Measurements from ENCODE around the gene GRAP2. TPM values are rescaled to one million over a fixed set of nuclear protein-coding genes. Genes with fewer than 3 reads are reported as not detected.

Gene GRAP2
- total RNA-seq, 1 experiment from 2014 or later: 0.42 TPM

DNA sequence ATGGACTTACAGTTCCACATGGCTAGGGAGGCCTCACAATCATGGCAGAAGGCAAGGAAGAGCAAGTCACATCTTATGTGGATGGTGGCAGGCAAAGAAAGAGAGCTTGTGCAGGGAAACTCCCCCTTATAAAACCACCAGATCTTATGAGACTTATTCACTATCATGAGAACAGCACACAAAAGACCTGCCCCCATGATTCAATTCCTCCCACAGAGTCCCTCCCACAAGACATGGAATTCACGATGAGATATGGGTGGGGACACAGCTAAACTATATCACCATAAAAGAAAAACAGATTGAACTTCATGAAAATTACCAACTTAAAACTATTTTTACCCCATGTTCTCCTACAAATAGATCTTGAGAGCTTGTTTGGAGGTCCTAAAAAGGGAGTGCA lies 26.9 kb upstream of the GRAP2 start:
- Histone ChIP-seq H3K4me3 (replicated peaks in 1 of 2; ENCODE audit: low read depth in 1 of 2, low read length in 2 of 2) (no peak overlapping the region), H3K36me3 (ENCODE audit: control insufficient read depth in 1 of 2, insufficient read depth in 2 of 2, low read length in 2 of 2) (no peaks in the 10 kb centered on the region), H2AFZ (ENCODE audit: low read depth, low read length, poor library complexity, severe bottlenecking) (no peak overlapping the region), H3K27me3 (ENCODE audit: insufficient read depth, low read length) (peaks cover 50% of the 10 kb centered on the region), H3K27ac (ENCODE audit: low read depth, low read length) (no peak overlapping the region), H3K4me1 (ENCODE audit: control insufficient read depth in 1 of 2, insufficient read depth in 2 of 2, low read length in 2 of 2) (no peaks in the 10 kb centered on the region), H3K9me2 (ENCODE audit: insufficient read depth) (no peaks in the 10 kb centered on the region), H3K4me2 (ENCODE audit: low read length) (no peak overlapping the region), H3K9me3 (ENCODE audit: control insufficient read depth in 1 of 2, insufficient read depth in 1 of 2, low read depth in 1 of 2, low read length in 2 of 2) (no peaks in the 10 kb centered on the region), H3K9ac (ENCODE audit: low read length) (no peak overlapping the region), H3K79me2 (ENCODE audit: insufficient read depth, low read length) (no peaks in the 10 kb centered on the region), H4K20me1 (ENCODE audit: insufficient read depth) (no peaks in the 10 kb centered on the region; the same call in 1 of the 2 replicates)
- DNase-seq (ENCODE audit: low read depth, low spot score) (no peak), ATAC-seq (no peak)
- TF ChIP-seq, protein P1, sequence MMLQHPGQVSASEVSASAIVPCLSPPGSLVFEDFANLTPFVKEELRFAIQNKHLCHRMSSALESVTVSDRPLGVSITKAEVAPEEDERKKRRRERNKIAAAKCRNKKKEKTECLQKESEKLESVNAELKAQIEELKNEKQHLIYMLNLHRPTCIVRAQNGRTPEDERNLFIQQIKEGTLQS (IDR thresholded peaks at IDR 0.05): no peak
- TF ChIP-seq YY1 (IDR thresholded peaks at IDR 0.05; ENCODE audit: extremely low read depth, insufficient replicate concordance, low read depth, low read length) (no peak), EGR1 (IDR thresholded peaks at IDR 0.05; ENCODE audit: low read depth) (no peak), POLR2A (IDR thresholded peaks at IDR 0.05; ENCODE audit: borderline replicate concordance, extremely low read depth, insufficient read depth, insufficient read length) (no peak), ZFX (IDR thresholded peaks at IDR 0.05) (no peak), JUND (IDR thresholded peaks at IDR 0.05) (no peak), EZH2phosphoT487 (IDR thresholded peaks at IDR 0.05; ENCODE audit: borderline replicate concordance) (no peak), SIN3A (IDR thresholded peaks at IDR 0.05; ENCODE audit: low read depth) (no peak), ELF1 (IDR thresholded peaks at IDR 0.05; ENCODE audit: borderline replicate concordance, low read depth) (no peak), CEBPB (IDR thresholded peaks at IDR 0.05; ENCODE audit: low read depth) (no peak), RAD21 (IDR thresholded peaks at IDR 0.05; ENCODE audit: low read depth) (no peak), SRF (IDR thresholded peaks at IDR 0.05; ENCODE audit: low read depth) (no peak), FOSL1 (IDR thresholded peaks at IDR 0.05; ENCODE audit: low read depth) (no peak), CBX3 (IDR thresholded peaks at IDR 0.05; ENCODE audit: low read depth) (no peak), ZNF274 (IDR thresholded peaks at IDR 0.05; ENCODE audit: low read depth, low read length) (no peak), SP1 (IDR thresholded peaks at IDR 0.05; ENCODE audit: low read depth) (no peak)
- TF ChIP-seq, protein P2, sequence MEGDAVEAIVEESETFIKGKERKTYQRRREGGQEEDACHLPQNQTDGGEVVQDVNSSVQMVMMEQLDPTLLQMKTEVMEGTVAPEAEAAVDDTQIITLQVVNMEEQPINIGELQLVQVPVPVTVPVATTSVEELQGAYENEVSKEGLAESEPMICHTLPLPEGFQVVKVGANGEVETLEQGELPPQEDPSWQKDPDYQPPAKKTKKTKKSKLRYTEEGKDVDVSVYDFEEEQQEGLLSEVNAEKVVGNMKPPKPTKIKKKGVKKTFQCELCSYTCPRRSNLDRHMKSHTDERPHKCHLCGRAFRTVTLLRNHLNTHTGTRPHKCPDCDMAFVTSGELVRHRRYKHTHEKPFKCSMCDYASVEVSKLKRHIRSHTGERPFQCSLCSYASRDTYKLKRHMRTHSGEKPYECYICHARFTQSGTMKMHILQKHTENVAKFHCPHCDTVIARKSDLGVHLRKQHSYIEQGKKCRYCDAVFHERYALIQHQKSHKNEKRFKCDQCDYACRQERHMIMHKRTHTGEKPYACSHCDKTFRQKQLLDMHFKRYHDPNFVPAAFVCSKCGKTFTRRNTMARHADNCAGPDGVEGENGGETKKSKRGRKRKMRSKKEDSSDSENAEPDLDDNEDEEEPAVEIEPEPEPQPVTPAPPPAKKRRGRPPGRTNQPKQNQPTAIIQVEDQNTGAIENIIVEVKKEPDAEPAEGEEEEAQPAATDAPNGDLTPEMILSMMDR (IDR thresholded peaks at IDR 0.05 in 2 of 3, conservative IDR thresholded peaks at IDR 0.05 in 1 of 3; ENCODE audit: borderline replicate concordance in 1 of 3, insufficient read depth in 1 of 3, low read depth in 2 of 3, low read length in 2 of 3): no peak
- TF ChIP-seq, protein P3, sequence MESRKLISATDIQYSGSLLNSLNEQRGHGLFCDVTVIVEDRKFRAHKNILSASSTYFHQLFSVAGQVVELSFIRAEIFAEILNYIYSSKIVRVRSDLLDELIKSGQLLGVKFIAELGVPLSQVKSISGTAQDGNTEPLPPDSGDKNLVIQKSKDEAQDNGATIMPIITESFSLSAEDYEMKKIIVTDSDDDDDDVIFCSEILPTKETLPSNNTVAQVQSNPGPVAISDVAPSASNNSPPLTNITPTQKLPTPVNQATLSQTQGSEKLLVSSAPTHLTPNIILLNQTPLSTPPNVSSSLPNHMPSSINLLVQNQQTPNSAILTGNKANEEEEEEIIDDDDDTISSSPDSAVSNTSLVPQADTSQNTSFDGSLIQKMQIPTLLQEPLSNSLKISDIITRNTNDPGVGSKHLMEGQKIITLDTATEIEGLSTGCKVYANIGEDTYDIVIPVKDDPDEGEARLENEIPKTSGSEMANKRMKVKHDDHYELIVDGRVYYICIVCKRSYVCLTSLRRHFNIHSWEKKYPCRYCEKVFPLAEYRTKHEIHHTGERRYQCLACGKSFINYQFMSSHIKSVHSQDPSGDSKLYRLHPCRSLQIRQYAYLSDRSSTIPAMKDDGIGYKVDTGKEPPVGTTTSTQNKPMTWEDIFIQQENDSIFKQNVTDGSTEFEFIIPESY (IDR thresholded peaks at IDR 0.05; ENCODE audit: extremely low read depth, insufficient replicate concordance, low read length): no peak
- TF ChIP-seq, protein P4, sequence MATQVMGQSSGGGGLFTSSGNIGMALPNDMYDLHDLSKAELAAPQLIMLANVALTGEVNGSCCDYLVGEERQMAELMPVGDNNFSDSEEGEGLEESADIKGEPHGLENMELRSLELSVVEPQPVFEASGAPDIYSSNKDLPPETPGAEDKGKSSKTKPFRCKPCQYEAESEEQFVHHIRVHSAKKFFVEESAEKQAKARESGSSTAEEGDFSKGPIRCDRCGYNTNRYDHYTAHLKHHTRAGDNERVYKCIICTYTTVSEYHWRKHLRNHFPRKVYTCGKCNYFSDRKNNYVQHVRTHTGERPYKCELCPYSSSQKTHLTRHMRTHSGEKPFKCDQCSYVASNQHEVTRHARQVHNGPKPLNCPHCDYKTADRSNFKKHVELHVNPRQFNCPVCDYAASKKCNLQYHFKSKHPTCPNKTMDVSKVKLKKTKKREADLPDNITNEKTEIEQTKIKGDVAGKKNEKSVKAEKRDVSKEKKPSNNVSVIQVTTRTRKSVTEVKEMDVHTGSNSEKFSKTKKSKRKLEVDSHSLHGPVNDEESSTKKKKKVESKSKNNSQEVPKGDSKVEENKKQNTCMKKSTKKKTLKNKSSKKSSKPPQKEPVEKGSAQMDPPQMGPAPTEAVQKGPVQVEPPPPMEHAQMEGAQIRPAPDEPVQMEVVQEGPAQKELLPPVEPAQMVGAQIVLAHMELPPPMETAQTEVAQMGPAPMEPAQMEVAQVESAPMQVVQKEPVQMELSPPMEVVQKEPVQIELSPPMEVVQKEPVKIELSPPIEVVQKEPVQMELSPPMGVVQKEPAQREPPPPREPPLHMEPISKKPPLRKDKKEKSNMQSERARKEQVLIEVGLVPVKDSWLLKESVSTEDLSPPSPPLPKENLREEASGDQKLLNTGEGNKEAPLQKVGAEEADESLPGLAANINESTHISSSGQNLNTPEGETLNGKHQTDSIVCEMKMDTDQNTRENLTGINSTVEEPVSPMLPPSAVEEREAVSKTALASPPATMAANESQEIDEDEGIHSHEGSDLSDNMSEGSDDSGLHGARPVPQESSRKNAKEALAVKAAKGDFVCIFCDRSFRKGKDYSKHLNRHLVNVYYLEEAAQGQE (IDR thresholded peaks at IDR 0.05; ENCODE audit: low read depth): no peak
- CTCF ChIA-PET: no interaction called here
- RAD21 ChIA-PET (ENCODE audit: low non-redundant PET in 1 of 2, low total read pairs in 2 of 2, uncharacterized antibody in 2 of 2, unreplicated experiment in 2 of 2): no interaction called here
- intact Hi-C loops (cut with micrococcal nuclease): no loop called here
- POLR2A ChIA-PET: no interaction called here
- BruUV-seq (replicated peaks): no TSS peak
